ENCODE measurements around the gene FMN2. TPM values are rescaled to one million over a fixed set of nuclear protein-coding genes. Genes with fewer than 3 reads are reported as not detected.

FMN2 gene
- total and polyA plus RNA-seq, 4 donors: 0.14 to 2.7 (median 1.2) TPM

DNA sequence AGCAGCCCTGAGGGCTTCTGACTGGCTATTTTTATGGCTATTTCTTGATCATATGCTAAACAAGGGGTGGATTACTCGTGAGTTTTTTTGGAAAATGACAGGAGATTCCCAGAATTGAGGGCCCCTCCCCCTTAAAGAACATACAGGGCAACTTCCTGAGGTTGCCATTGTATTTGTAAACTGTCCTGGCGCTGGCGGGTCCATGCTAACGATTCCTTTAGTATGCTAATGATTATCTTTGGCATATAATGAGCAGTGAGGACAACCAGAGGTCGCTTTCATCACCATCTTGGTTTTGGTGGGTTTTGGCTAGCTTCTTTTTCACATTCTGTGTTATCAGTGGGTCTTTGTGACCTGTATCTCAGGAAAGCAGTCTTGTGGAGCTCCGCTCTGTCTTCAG is 24.1 kb downstream of the FMN2 start:
- Histone ChIP-seq H3K27me3 (ENCODE audit: control insufficient read depth in 3 of 3, insufficient read depth in 3 of 3, low read length in 2 of 3) (no peaks in the 10 kb centered on the region), H3K27ac (ENCODE audit: low read depth in 1 of 2, low read length in 1 of 2) (no peak overlapping the region), H3K4me1 (ENCODE audit: control insufficient read depth in 5 of 5, insufficient read depth in 5 of 5, low read length in 5 of 5) (no peaks in the 10 kb centered on the region), H3K4me3 (no peak overlapping the region), H3K9me3 (ENCODE audit: control insufficient read depth in 4 of 4, insufficient read depth in 3 of 4, low read length in 3 of 4) (peaks cover 0 to 2% (median 0%) of the 10 kb centered on the region in 4 donors), H3K9ac (ENCODE audit: insufficient read depth in 1 of 2, low read length in 2 of 2) (no peak overlapping the region), H3K36me3 (ENCODE audit: control insufficient read depth in 4 of 4, insufficient read depth in 4 of 4, low read length in 4 of 4) (no peaks in the 10 kb centered on the region)
- WGBS, 2 donors: 75 to 79% methylated on average over 6 of the region's 6 CpGs
- DNase-seq (no peak), ATAC-seq (ENCODE audit: insufficient read depth, low FRiP score) (no peak)
- TF ChIP-seq, protein P1, sequence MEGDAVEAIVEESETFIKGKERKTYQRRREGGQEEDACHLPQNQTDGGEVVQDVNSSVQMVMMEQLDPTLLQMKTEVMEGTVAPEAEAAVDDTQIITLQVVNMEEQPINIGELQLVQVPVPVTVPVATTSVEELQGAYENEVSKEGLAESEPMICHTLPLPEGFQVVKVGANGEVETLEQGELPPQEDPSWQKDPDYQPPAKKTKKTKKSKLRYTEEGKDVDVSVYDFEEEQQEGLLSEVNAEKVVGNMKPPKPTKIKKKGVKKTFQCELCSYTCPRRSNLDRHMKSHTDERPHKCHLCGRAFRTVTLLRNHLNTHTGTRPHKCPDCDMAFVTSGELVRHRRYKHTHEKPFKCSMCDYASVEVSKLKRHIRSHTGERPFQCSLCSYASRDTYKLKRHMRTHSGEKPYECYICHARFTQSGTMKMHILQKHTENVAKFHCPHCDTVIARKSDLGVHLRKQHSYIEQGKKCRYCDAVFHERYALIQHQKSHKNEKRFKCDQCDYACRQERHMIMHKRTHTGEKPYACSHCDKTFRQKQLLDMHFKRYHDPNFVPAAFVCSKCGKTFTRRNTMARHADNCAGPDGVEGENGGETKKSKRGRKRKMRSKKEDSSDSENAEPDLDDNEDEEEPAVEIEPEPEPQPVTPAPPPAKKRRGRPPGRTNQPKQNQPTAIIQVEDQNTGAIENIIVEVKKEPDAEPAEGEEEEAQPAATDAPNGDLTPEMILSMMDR (IDR thresholded peaks at IDR 0.05; ENCODE audit: control extremely low read depth, extremely low read depth): no peak

DNA sequence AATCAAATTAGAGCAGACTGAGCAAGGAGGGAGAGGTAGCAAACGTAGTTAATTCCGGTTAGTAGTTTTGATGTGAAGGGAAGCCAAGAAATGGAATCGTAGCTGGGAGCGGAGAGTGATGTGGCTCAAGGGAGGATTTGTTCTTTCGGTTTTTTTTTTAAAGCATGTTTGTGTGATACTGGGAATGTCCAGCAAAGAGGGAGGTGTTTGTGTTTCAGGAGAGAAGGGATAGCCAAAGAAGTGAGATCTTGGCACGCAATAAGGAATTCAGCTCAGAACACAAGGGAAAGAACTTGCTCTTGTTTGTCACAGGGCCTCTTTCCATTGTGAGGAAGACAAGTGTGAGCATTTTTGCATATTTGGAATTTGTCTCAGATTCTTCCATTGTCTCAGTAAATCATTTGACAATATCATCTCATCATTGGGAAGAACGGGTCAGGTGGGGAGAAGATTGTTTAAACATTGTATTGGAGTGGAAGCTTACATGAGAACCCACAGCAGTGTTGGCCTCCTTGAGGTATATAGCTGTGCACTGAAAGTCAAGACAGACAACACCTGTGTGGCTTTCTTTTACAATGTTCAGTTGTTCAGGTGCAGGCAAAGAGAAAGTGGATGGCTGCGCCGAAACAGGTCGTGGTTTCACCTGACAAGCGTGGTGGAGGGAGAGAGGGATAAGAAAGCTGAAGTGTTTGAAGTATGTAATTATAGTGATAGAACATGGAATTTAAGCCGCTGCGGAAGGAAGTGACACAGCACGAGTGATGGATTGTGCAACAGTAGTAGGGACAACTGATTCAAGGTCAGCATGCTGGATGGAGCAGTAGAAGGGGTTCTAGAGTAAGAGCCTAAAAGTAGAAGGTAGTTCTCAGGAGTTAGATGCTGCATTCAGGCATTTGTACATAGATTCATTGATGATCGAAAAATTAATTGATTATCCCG is 25.4 kb downstream of the FMN2 start:
- ATAC-seq (ENCODE audit: insufficient read depth, low FRiP score) (no peak), DNase-seq (peak in 1 of 3 donors; percentile 33)
- WGBS, 2 donors: 69 to 76% methylated on average over 16 of the region's 16 CpGs
- no peak overlapping the region for H3K27ac ChIP-seq (ENCODE audit: low read depth in 1 of 2, low read length in 1 of 2)
- no peak overlapping the region for H3K9ac ChIP-seq (ENCODE audit: insufficient read depth in 1 of 2, low read length in 2 of 2)
- no peaks in the 10 kb centered on the region for H3K27me3 ChIP-seq (ENCODE audit: control insufficient read depth in 3 of 3, insufficient read depth in 3 of 3, low read length in 2 of 3)
- TF ChIP-seq, protein P1 (IDR thresholded peaks at IDR 0.05; ENCODE audit: control extremely low read depth, extremely low read depth): no peak
- no peaks in the 10 kb centered on the region for H3K4me1 ChIP-seq (ENCODE audit: control insufficient read depth in 5 of 5, insufficient read depth in 5 of 5, low read length in 5 of 5)
- H3K36me3 ChIP-seq (ENCODE audit: control insufficient read depth in 4 of 4, insufficient read depth in 4 of 4, low read length in 4 of 4): no peaks in the 10 kb centered on the region
- no peak overlapping the region for H3K4me3 ChIP-seq
- peaks cover 0 to 2% (median 0%) of the 10 kb centered on the region in 4 donors for H3K9me3 ChIP-seq (ENCODE audit: control insufficient read depth in 4 of 4, insufficient read depth in 3 of 4, low read length in 3 of 4)

DNA sequence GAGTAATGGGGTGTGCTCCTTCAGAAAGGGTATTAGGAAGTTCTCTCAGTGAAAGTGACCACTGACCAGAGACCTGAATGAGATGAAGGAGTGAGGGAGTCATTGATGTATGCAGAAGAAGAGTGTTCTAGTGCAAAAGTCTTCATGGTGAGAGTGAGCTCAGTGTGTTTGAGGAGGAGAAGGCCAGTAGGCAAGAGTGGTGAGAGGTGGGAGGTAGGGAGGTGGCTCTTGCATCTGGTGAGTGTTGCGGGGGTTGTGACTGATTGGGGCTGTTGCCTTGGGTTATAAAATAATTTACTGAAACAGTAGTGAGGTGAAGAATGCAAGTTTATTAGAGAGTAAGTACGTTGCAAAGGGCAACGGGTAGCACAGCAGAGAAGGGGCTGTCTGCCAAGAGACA is 26.2 kb downstream of the FMN2 start:
- H3K4me1 ChIP-seq (ENCODE audit: control insufficient read depth in 5 of 5, insufficient read depth in 5 of 5, low read length in 5 of 5): no peaks in the 10 kb centered on the region
- no peak overlapping the region for H3K4me3 ChIP-seq
- ATAC-seq (ENCODE audit: insufficient read depth, low FRiP score) (no peak), DNase-seq (no peak)
- no peaks in the 10 kb centered on the region for H3K36me3 ChIP-seq (ENCODE audit: control insufficient read depth in 4 of 4, insufficient read depth in 4 of 4, low read length in 4 of 4)
- H3K9ac ChIP-seq (ENCODE audit: insufficient read depth in 1 of 2, low read length in 2 of 2): no peak overlapping the region
- H3K27ac ChIP-seq (ENCODE audit: low read depth in 1 of 2, low read length in 1 of 2): no peak overlapping the region
- TF ChIP-seq, protein P1 (IDR thresholded peaks at IDR 0.05; ENCODE audit: control extremely low read depth, extremely low read depth): no peak
- no peaks in the 10 kb centered on the region for H3K27me3 ChIP-seq (ENCODE audit: control insufficient read depth in 3 of 3, insufficient read depth in 3 of 3, low read length in 2 of 3)
- 70 to 74% methylated on average over 3 of the region's 3 CpGs for WGBS, 2 donors
- peaks cover 0 to 3% (median 0%) of the 10 kb centered on the region in 4 donors for H3K9me3 ChIP-seq (ENCODE audit: control insufficient read depth in 4 of 4, insufficient read depth in 3 of 4, low read length in 3 of 4)
